SK-N-MC (cell line): Measurements from ENCODE around the gene TMEFF2.

Experiments
- EZH2 ChIP-seq: fragments of 200-600 bp; sonication (generic); IDR thresholded peaks from one replicate; pipeline ENCODE4 v1.6.1; 2017; ENCODE audit warnings: antibody characterized with exemption
- POLR2AphosphoS5 ChIP-seq: IDR thresholded peaks from 2 replicates; pipeline ENCODE4 v1.6.1; 2012; ENCODE audit warnings: mild to moderate bottlenecking, low read depth, low read length, borderline replicate concordance

DNA sequence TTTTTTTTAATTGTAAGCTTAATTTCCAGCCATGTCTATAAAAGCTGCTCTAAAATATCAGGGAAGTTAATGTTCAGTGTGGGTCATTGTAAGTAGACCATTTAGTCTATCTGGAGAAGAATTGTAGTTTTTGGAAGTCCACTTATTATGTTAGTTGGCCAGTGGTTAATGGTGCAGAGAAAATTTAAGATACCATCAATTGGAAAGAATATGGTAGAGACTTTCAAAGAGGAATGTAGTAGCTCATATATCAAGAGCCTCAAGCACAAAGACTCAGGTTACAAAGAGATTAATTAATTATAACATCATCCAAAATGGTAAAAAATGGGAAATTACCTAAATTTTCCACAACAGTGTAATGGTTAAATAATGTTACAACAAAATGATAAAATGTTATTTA is 220.1 kb downstream of the TMEFF2 start:
- TF ChIP-seq EZH2 (no peak), POLR2AphosphoS5 (no peak)
